Globus pallidus (tissue), 1 donor: ENCODE data around the gene ETFB.

Experiments
- DNase-seq: peaks from one replicate; pipeline ENCODE4 v3.0.0-alpha.2; 2015; ENCODE audit warnings: low spot score

The ETFB gene

GRCh38 chr19:51327066-51328001, 38.9 kb downstream of the ETFB start:
- no peak for DNase-seq

- DNase-seq: no peak
Measured at GRCh38 chr19:51326216-51327065, 39.7 kb downstream of the ETFB start.

GRCh38 chr19:51325161-51325976, 40.8 kb downstream of the ETFB start:
- DNase-seq: no peak

DNA sequence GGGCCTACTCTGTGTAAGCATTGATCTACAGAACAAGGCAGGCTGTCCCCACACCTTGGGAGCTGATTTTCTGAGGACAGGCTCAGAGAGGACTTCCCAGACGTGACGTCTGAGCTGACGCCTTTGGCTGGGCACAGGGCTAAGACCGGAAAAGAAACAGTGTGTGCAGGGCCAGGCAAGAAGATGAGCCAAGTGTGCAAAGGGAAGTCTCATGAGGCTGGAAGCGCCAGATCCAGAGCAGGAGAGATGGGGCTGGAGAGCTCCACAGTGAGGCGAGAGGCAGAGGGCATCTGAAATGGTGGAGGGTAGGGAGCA, 42.1 kb downstream of the ETFB start:
- DNase-seq: no peak

DNA sequence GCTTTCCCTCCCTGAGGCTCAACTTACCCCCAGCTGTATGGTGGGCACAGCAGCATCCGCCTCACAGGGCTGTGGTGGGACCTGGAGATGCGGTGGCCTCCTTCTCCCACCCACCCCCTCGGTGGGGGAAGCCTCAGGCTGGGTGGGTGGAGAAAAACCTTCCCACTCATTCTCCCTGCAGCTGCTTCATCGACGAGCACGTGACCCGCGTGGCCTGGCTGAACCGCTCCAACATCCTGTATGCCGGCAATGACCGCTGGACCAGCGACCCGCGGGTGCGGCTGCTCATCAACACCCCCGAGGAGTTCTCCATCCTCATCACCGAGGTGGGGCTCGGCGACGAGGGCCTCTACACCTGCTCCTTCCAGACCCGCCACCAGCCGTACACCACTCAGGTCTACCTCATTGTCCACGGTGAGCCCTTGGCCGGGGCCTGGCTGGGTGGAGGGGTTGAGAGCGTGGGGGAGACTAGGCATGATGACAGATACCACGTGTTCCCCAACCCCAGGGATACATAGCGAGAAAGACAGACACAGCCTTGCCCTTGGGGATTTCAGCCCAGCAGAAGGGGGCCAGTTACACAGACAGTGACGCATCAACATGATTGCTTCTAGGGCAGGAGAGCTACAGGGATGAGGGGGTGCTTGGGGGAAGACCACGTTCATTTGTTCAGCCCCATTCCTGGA, 42.6 kb downstream of the ETFB start:
- no peak for DNase-seq

GRCh38 chr19:51321799-51322198, 44.4 kb downstream of the ETFB start:
- no peak for DNase-seq

- no peak for DNase-seq
Measured at GRCh38 chr19:51320280-51320657, 45.9 kb downstream of the ETFB start.

- DNase-seq: no peak
Measured at GRCh38 chr19:51319649-51320279, 46.4 kb downstream of the ETFB start.

- no peak for DNase-seq
Measured at GRCh38 chr19:51318687-51319648, 47.2 kb downstream of the ETFB start.

- no peak for DNase-seq
Measured at GRCh38 chr19:51317968-51318367, 48.2 kb downstream of the ETFB start.

GRCh38 chr19:51317376-51317775, 48.8 kb downstream of the ETFB start:
- DNase-seq: no peak

DNA sequence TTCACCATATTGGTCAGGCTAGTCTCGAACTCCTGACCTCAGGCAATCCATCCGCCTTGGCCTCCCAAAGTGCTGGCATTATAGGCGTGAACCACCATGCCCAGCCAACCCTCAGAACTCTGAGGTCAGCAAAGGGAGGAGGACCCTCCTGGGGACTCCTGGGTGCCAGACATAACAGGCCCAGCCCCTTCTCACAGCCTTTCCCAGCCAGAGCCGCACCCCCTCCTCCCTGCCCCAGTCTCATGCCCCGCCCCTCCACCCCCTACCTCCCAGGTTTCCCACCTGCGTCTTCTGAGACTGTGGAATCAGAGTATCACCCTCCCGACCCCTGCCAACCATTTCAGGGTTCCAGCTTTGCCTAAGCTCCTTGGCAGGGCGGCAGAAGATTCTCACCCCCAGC, 49.5 kb downstream of the ETFB start:
- DNase-seq: no peak

GRCh38 chr19:51311351-51312257, 54.6 kb downstream of the ETFB start, which contains the start of gene IGLON5:
Gene IGLON5 (plus strand): TSS chr19:51311644. CDS start chr19:51311848, 204 bp downstream.
- DNase-seq: no peak

DNA sequence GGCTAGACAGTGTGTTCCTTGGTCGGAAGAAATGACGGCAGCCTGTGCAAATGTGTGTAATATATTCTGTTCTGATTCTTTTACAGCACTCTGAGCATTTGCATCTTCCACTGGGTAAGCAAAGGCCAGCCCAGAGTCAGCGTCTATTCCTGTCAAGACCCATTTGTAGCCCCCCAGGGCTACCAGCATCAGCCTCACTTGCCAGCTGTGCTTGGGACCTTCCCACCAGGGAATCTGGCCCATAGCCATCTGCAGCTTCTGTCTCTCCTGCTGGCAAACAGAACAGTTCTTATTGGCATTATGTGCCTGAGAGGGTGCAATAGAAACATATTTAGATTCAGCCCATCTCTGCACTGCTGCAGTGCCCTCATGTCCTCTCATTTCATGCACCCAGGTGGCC, 60.7 kb downstream of the ETFB start:
- no peak for DNase-seq

DNA sequence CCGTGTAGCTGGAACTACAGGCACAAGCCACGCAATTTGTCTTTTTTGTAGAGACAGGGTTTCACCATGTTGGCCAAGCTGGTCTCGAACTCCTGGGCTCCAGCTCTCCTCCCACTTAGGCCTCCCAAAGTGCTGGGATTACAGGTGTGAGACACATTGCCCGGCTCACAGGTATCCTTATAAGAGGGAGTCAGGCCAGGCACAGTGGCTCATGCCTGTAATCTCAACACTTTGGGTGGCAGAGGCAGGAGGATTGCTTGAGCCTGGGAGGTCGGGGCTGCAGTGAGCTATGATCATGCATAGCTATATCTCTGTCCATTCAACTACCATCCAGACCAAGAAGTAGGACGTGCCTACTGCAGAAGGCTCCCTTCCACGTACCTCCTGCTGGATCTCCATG, 64.9 kb downstream of the ETFB start:
- no peak for DNase-seq

DNA sequence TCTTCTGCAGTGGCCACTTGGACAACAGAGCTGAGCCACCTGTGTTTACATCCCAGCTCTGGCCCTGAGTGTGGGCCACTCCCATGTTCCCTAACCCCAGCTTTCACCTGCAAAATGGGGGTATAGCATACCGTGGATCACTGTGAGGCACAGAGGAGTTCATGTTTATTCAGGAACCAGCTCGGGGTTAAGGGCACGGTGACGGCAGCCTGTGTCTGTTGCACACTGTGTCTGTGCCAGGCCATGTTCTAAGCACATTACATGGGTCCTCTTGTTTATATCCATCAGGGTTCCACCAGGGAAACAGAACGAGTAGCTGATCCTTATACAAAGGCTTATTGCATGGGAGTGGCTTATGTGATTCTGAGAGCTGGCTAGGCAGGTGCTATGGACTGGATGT, 68.8 kb downstream of the ETFB start:
- DNase-seq: no peak

DNA sequence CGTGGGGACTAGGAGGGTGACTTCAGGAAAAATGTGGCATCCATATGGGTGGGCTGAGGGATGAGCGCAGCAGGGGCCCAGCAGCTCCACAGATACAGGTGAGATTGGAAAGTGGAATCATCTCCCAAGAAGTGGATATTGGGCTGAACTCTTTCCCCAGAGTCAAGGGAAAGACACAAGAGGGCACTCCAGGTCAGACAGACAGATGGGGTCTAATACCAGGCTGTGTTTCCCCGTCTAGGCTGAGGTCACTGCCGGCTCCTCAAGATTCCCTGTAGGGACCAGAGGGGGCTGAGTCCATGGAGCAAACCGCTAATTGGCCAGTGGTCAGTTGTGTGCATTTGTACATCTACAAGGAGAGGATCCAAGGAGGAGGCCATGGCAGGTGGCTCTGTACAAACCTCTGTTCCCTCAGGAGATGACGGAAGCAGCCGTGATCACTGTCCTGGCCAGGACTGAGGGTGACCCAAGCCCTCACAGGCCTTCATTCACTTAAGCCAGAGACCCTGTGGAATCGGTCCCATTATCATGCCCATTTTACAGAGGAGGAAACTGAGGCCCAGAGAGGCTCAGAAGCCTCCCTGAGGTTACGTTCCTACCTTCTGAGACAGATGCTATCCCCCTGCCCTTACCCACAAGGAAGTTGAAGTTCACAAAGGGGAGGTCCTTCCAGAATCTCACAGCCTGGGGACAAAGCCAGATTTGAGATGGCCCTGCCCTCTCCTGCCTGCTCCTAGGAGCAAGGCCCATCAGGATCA, 69.7 kb downstream of the ETFB start:
- no peak for DNase-seq
